A673 (cell line): ENCODE data around the gene SENP6. TPM values are rescaled to one million over a fixed set of nuclear protein-coding genes. Genes with fewer than 3 reads are reported as not detected.

Experiments used
- BruUV-seq: library from RNA; stranded (reverse); fragments of 400-500 nt; replicated peaks from 2 replicates; lab custom pipeline; 2021; lab: Mats Ljungman, UMichigan
- CTCF ChIA-PET: fragments of 300-600 bp; sonication (Branson Sonifier 250); formaldehyde crosslinking; loops from one replicate; lab custom pipeline; 2022; ENCODE audit warnings: antibody characterized with exemption; lab: Charles Lee
- POLR2A ChIA-PET: fragments of 300-600 bp; sonication (Branson Sonifier 250); formaldehyde crosslinking; loops from one replicate; lab custom pipeline; 2022; ENCODE audit warnings: antibody characterized with exemption; ENCODE audit not compliant: low non-redundant PET; lab: Charles Lee
- DNase-seq: peaks from one replicate; pipeline ENCODE4 v3.0.0-alpha.2; 2015; ENCODE audit warnings: low spot score
- H3K27ac ChIP-seq: fragments of 200-600 bp; sonication (generic); 2 replicates; pipeline ENCODE4 v1.5.1; 2016; ENCODE audit warnings: mixed run types, low read depth, mild to moderate bottlenecking, mixed read lengths, antibody characterized with exemption, low read length; ENCODE audit not compliant: poor library complexity, severe bottlenecking
- H3K27me3 ChIP-seq: fragments of 200-600 bp; sonication (generic); replicated peaks from 2 replicates; pipeline ENCODE4 v1.6.1; 2017; ENCODE audit warnings: mixed run types, low read depth, mild to moderate bottlenecking, mixed read lengths, antibody characterized with exemption, low read length; ENCODE audit not compliant: insufficient read depth, poor library complexity
- H3K36me3 ChIP-seq: fragments of 200-600 bp; sonication (generic); 2 replicates; pipeline ENCODE4 v1.6.1; 2016; ENCODE audit warnings: mixed run types, mild to moderate bottlenecking, mixed read lengths, antibody characterized with exemption, low read length; ENCODE audit not compliant: insufficient read depth, poor library complexity, severe bottlenecking
- H3K4me1 ChIP-seq: fragments of 200-600 bp; sonication (generic); 2 replicates; pipeline ENCODE4 v1.6.1; 2017; ENCODE audit warnings: mixed run types, mild to moderate bottlenecking, mixed read lengths, antibody characterized with exemption, low read length; ENCODE audit not compliant: insufficient read depth, poor library complexity, severe bottlenecking
- H3K4me3 ChIP-seq: fragments of 200-600 bp; sonication (generic); 2 replicates; pipeline ENCODE4 v1.5.1; 2016; ENCODE audit warnings: low read depth, mixed run types, mild to moderate bottlenecking, mixed read lengths, low read length; ENCODE audit not compliant: poor library complexity, severe bottlenecking
- H3K9me3 ChIP-seq: fragments of 200-600 bp; sonication (generic); 2 replicates; pipeline ENCODE4 v1.6.1; 2016; ENCODE audit warnings: mixed run types, low read depth, mild to moderate bottlenecking, mixed read lengths, antibody characterized with exemption, low read length; ENCODE audit not compliant: poor library complexity, severe bottlenecking
- CTCF ChIP-seq: fragments of 300-800, 200-600 bp; sonication (generic); conservative IDR thresholded peaks from 2 replicates; pipeline ENCODE4 v1.5.1; 2017; ENCODE audit warnings: low read depth, mild to moderate bottlenecking, antibody characterized with exemption, low read length, moderate library complexity, mixed read lengths
- EZH2 ChIP-seq: fragments of 200-600 bp; sonication (generic); IDR thresholded peaks from 2 replicates; pipeline ENCODE4 v1.6.1; 2017; ENCODE audit warnings: borderline replicate concordance, low read depth, mild to moderate bottlenecking, mixed read lengths, antibody characterized with exemption, low read length; ENCODE audit not compliant: poor library complexity, severe bottlenecking
- intact Hi-C: fragments of 100-400 bp; cut with micrococcal nuclease; formaldehyde crosslinking; loops from one replicate; pipeline ENCODE4 v1.10.0; 2022; ENCODE audit not compliant: unreplicated experiment
- total RNA-seq: library from RNA; stranded (reverse); gene quantifications from 2 replicates; pipeline ENCODE4 v1.2.3, GENCODE V29; 2021

SENP6 gene
- total RNA-seq, 1 experiment from 2014 or later: 92.7 TPM

- no peak for DNase-seq
- H3K27ac ChIP-seq: no peak overlapping the region
- BruUV-seq: no TSS peak
- H3K4me3 ChIP-seq: no peak overlapping the region
- H3K4me1 ChIP-seq: no peaks in the 10 kb centered on the region
- TF ChIP-seq CTCF (no peak), EZH2 (no peak)
- CTCF ChIA-PET: no interaction called here
- peaks cover 7% of the 10 kb centered on the region for H3K27me3 ChIP-seq
- POLR2A ChIA-PET: no interaction called here
- intact Hi-C loops: no loop called here
- no peaks in the 10 kb centered on the region for H3K9me3 ChIP-seq
- H3K36me3 ChIP-seq: no peaks in the 10 kb centered on the region
Measured at GRCh38 chr6:75751443-75751842, 149.8 kb downstream of the SENP6 start.

GRCh38 chr6:75752365-75752764, 150.7 kb downstream of the SENP6 start:
- ChIA-PET CTCF (no interaction called here), POLR2A (no interaction called here)
- no peak for DNase-seq
- Histone ChIP-seq H3K27ac (no peak overlapping the region), H3K9me3 (no peaks in the 10 kb centered on the region), H3K27me3 (peaks cover 7% of the 10 kb centered on the region), H3K4me1 (no peaks in the 10 kb centered on the region), H3K36me3 (no peaks in the 10 kb centered on the region), H3K4me3 (no peak overlapping the region)
- intact Hi-C loops: no loop called here
- BruUV-seq: no TSS peak
- TF ChIP-seq CTCF (no peak), EZH2 (no peak)

- intact Hi-C loops: no loop called here
- H3K4me3 ChIP-seq: no peak overlapping the region
- CTCF ChIA-PET: no interaction called here
Measured at GRCh38 chr6:75755704-75756103, 154.0 kb downstream of the SENP6 start.

More at GRCh38 chr6:75755704-75756103, 154.0 kb downstream of the SENP6 start:
- DNase-seq: no peak
- no peaks in the 10 kb centered on the region for H3K27me3 ChIP-seq
- TF ChIP-seq CTCF (no peak), EZH2 (no peak)
- no peaks in the 10 kb centered on the region for H3K36me3 ChIP-seq
- POLR2A ChIA-PET: no interaction called here
- H3K4me1 ChIP-seq: no peaks in the 10 kb centered on the region
- no peak overlapping the region for H3K27ac ChIP-seq
- no TSS peak for BruUV-seq
- no peaks in the 10 kb centered on the region for H3K9me3 ChIP-seq
